Astrocyte (in vitro differentiated cells and primary cell): ENCODE results near the gene AIF1. TPM values are rescaled to one million over a fixed set of nuclear protein-coding genes. Genes with fewer than 3 reads are reported as not detected.
A peak's percentile ranks its signal among the peaks of the same experiment; 100 is the strongest.

Source experiments
- DNase-seq: peaks from one replicate; pipeline ENCODE4 v3.0.0-alpha.2; 2010; ENCODE audit warnings: low read depth
- FAIRE-seq: peaks from 2 replicates; lab custom pipeline; 2011; peaks lifted over from hg19 to GRCh38; lab: Jason Lieb, UNC
- H2AFZ ChIP-seq: 2 replicates; pipeline ENCODE4 v1.6.0; 2012; ENCODE audit warnings: low read depth, low read length, inconsistent platforms
- H3K27ac ChIP-seq: 2 replicates; pipeline ENCODE4 v1.5.1; 2011; ENCODE audit warnings: low read depth, low read length, inconsistent platforms
- H3K27me3 ChIP-seq: 2 replicates; pipeline ENCODE4 v1.6.0; 2011; ENCODE audit warnings: low read length, inconsistent platforms; ENCODE audit not compliant: insufficient read depth
- H3K36me3 ChIP-seq: 2 replicates; pipeline ENCODE4 v1.5.1; 2011; ENCODE audit warnings: low read length, inconsistent platforms; ENCODE audit not compliant: insufficient read depth
- H3K4me1 ChIP-seq: 2 replicates; pipeline ENCODE4 v1.5.1; 2011; ENCODE audit warnings: low read length, inconsistent platforms; ENCODE audit not compliant: insufficient read depth
- H3K4me2 ChIP-seq: 2 replicates; pipeline ENCODE4 v1.6.0; 2012; ENCODE audit warnings: low read length, inconsistent platforms
- H3K4me3 ChIP-seq: 2 replicates; pipeline ENCODE4 v1.5.1; 2011; ENCODE audit warnings: low read depth, mild to moderate bottlenecking, low read length, inconsistent platforms; ENCODE audit not compliant: insufficient read depth
- H3K79me2 ChIP-seq: 2 replicates; pipeline ENCODE4 v1.6.0; 2012; ENCODE audit warnings: mild to moderate bottlenecking, low read length, inconsistent platforms; ENCODE audit not compliant: insufficient read depth
- H3K9ac ChIP-seq: 2 replicates; pipeline ENCODE4 v1.6.0; 2012; ENCODE audit warnings: mild to moderate bottlenecking, low read length, inconsistent platforms
- H3K9me3 ChIP-seq: 2 replicates; pipeline ENCODE4 v1.5.1; 2012; ENCODE audit warnings: low read depth, mild to moderate bottlenecking, low read length, inconsistent platforms; ENCODE audit not compliant: insufficient read depth
- H4K20me1 ChIP-seq: 2 replicates; pipeline ENCODE4 v1.6.0; 2012; ENCODE audit warnings: low read length, inconsistent platforms; ENCODE audit not compliant: insufficient read depth
- H3K27ac Mint-ChIP-seq: one replicate; pipeline ENCODE4 v1.8.0; 2021; ENCODE audit warnings: mild to moderate bottlenecking, mixed read lengths; ENCODE audit not compliant: unreplicated experiment
- H3K27me3 Mint-ChIP-seq: one replicate; pipeline ENCODE4 v1.8.0; 2021; ENCODE audit warnings: low read depth, mixed read lengths; ENCODE audit not compliant: unreplicated experiment
- H3K36me3 Mint-ChIP-seq: one replicate; pipeline ENCODE4 v1.8.0; 2021; ENCODE audit warnings: low read depth, mixed read lengths; ENCODE audit not compliant: unreplicated experiment
- H3K4me1 Mint-ChIP-seq: one replicate; pipeline ENCODE4 v1.8.0; 2021; ENCODE audit warnings: low read depth, mixed read lengths; ENCODE audit not compliant: unreplicated experiment
- H3K4me3 Mint-ChIP-seq: one replicate; pipeline ENCODE4 v1.8.0; 2021; ENCODE audit warnings: mild to moderate bottlenecking, moderate library complexity, mixed read lengths; ENCODE audit not compliant: unreplicated experiment
- H3K9me3 Mint-ChIP-seq: one replicate; pipeline ENCODE4 v1.8.0; 2021; ENCODE audit warnings: mild to moderate bottlenecking, mixed read lengths; ENCODE audit not compliant: unreplicated experiment
- EZH2 ChIP-seq: IDR thresholded peaks from 2 replicates; pipeline ENCODE4 v1.6.1; 2012; ENCODE audit warnings: mild to moderate bottlenecking, low read length, inconsistent platforms; ENCODE audit not compliant: insufficient read depth
- total RNA-seq: library from RNA; stranded (reverse); gene quantifications from 2 replicates; pipeline ENCODE4 v1.2.1, GENCODE V29; 2021
- TF ChIP-seq, protein P1 (sequence below): IDR thresholded peaks from 2 replicates; pipeline ENCODE4 v1.5.1; 2011; ENCODE audit warnings: low read depth, mild to moderate bottlenecking, inconsistent platforms, low read length, moderate library complexity; ENCODE audit not compliant: insufficient read depth

Gene AIF1
- total RNA-seq, 1 donor from 2014 or later: not detected

DNA sequence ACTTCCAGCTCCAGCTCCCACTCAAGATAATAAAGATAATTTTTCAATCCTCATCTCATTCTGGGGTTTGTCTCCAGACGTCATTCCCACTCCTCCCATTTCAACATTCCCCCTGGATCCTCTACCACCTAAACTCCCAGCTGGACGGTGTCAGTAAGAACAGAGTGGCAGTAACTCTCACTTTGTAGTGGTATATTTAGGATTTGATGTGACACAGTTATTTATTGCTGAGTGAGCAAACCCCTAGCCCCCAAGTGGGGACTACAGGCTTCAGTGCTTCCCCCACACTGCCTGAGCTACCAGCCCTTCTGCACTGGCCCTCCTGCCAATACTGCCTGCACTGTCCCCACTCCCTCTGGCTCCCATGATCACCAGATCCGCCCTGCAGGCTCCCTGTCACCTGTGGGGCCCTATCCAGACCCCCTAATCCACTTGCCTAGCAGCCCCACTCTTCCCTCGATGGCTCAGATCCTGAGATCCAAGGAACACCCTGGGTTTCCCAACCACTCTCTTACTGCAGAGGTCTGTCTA lies 43.2 kb downstream of the AIF1 start:
- Mint-ChIP-seq H3K36me3 (peaks cover 23% of the 10 kb centered on the region), H3K4me1 (peaks cover 15% of the 10 kb centered on the region), H3K27ac (no peak overlapping the region), H3K4me3 (peak overlapping the region; percentile 79), H3K27me3 (no peaks in the 10 kb centered on the region), H3K9me3 (no peaks in the 10 kb centered on the region)
- no peak overlapping the region for H3K9ac ChIP-seq
- peaks cover 36% of the 10 kb centered on the region for H3K4me1 ChIP-seq
- TF ChIP-seq, protein P1, sequence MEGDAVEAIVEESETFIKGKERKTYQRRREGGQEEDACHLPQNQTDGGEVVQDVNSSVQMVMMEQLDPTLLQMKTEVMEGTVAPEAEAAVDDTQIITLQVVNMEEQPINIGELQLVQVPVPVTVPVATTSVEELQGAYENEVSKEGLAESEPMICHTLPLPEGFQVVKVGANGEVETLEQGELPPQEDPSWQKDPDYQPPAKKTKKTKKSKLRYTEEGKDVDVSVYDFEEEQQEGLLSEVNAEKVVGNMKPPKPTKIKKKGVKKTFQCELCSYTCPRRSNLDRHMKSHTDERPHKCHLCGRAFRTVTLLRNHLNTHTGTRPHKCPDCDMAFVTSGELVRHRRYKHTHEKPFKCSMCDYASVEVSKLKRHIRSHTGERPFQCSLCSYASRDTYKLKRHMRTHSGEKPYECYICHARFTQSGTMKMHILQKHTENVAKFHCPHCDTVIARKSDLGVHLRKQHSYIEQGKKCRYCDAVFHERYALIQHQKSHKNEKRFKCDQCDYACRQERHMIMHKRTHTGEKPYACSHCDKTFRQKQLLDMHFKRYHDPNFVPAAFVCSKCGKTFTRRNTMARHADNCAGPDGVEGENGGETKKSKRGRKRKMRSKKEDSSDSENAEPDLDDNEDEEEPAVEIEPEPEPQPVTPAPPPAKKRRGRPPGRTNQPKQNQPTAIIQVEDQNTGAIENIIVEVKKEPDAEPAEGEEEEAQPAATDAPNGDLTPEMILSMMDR: no peak
- no peak for TF ChIP-seq EZH2
- H3K9me3 ChIP-seq: no peaks in the 10 kb centered on the region
- peaks cover 78% of the 10 kb centered on the region for H3K79me2 ChIP-seq
- peaks cover 5% of the 10 kb centered on the region for H3K36me3 ChIP-seq
- no peaks in the 10 kb centered on the region for H3K27me3 ChIP-seq
- no peak overlapping the region for H2AFZ ChIP-seq
- DNase-seq (no peak), FAIRE-seq (no peak)
- peaks cover 32% of the 10 kb centered on the region for H4K20me1 ChIP-seq
- peak overlapping the region; percentile 99 for H3K4me2 ChIP-seq
- no peak overlapping the region for H3K27ac ChIP-seq
- H3K4me3 ChIP-seq: no peak overlapping the region

- Histone ChIP-seq H3K9me3 (no peaks in the 10 kb centered on the region), H2AFZ (no peak overlapping the region), H3K36me3 (peaks cover 5% of the 10 kb centered on the region), H3K4me2 (peak overlapping the region; percentile 99), H3K4me3 (peak overlapping the region; percentile 82), H4K20me1 (peaks cover 32% of the 10 kb centered on the region), H3K4me1 (peaks cover 39% of the 10 kb centered on the region), H3K27ac (no peak overlapping the region), H3K79me2 (peaks cover 81% of the 10 kb centered on the region), H3K27me3 (no peaks in the 10 kb centered on the region), H3K9ac (peak overlapping the region; percentile 85)
- H3K4me3 Mint-ChIP-seq: peak overlapping the region; percentile 90
- no peak overlapping the region for H3K27ac Mint-ChIP-seq
- DNase-seq: no peak
- no peak for TF ChIP-seq EZH2
- TF ChIP-seq, protein P1: no peak
- peaks cover 23% of the 10 kb centered on the region for H3K36me3 Mint-ChIP-seq
- H3K9me3 Mint-ChIP-seq: no peaks in the 10 kb centered on the region
- H3K27me3 Mint-ChIP-seq: no peaks in the 10 kb centered on the region
- no peak for FAIRE-seq
- peaks cover 23% of the 10 kb centered on the region for H3K4me1 Mint-ChIP-seq
Observed at GRCh38 chr6:31658983-31659648, 44.1 kb downstream of the AIF1 start.
